ENCODE measurements around the gene TAF11L12.
"Not testable (repeated sequence)": the region's sequence is repeated elsewhere in the genome, so short reads cannot be mapped to it uniquely, and the experiment has no call there.

The TAF11L12 gene

GRCh38 chr5:17619354-17619753 is 9.2 kb downstream of the TAF11L12 start (continued):
- TF ChIP-seq GLIS1 (tag by site-specific recombination; IDR thresholded peaks at IDR 0.05) (no peak), ZNF140 (tag by site-specific recombination; IDR thresholded peaks at IDR 0.05) (no peak), AEBP2 (tag by site-specific recombination; IDR thresholded peaks at IDR 0.05; ENCODE audit: borderline replicate concordance) (no peak)

DNA sequence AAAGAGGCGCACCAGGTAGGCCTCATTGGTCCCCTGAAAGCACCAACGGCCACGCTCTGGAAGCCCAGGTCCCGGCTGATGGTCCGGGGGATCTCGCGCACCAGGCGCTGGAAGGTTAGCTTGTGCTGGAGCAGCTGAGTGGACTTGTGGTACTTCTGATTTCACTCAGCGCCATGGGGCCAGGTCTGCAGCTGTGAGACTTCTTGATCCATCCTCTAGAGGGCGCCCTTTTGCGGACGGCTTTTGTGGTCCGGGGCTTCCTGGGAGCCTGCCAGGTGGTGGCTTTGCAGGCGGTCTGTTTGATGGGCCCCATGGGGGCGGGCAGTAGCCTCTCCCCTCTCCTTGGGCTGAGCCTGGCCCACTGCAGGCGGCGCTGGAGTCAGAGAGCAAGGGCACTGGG is 10.4 kb downstream of the TAF11L12 start:
- Histone ChIP-seq H3K36me3 (ENCODE audit: control insufficient read depth in 2 of 2, insufficient read depth in 1 of 2, low read length in 2 of 2) (no peaks in the 10 kb centered on the region), H3K4me1 (ENCODE audit: control insufficient read depth, insufficient read depth, low read length) (no peaks in the 10 kb centered on the region), H3K4me3 (ENCODE audit: low read depth, low read length) (no peak overlapping the region), H3K9me3 (ENCODE audit: control insufficient read depth, insufficient read depth, low read depth, low read length) (no peaks in the 10 kb centered on the region), H3K27ac (ENCODE audit: extremely low read depth, low read depth, low read length) (no peak overlapping the region)
- ChIA-PET CTCF (interaction anchor here (0.6 to 0.9 kb wide), 3 partner anchors 12 to 23 kb away, joined by 3 to 4 read pairs (median 3); no protein-coding TSS in a partner anchor), POLR2A (no interaction called here)
- TF ChIP-seq, protein P1, sequence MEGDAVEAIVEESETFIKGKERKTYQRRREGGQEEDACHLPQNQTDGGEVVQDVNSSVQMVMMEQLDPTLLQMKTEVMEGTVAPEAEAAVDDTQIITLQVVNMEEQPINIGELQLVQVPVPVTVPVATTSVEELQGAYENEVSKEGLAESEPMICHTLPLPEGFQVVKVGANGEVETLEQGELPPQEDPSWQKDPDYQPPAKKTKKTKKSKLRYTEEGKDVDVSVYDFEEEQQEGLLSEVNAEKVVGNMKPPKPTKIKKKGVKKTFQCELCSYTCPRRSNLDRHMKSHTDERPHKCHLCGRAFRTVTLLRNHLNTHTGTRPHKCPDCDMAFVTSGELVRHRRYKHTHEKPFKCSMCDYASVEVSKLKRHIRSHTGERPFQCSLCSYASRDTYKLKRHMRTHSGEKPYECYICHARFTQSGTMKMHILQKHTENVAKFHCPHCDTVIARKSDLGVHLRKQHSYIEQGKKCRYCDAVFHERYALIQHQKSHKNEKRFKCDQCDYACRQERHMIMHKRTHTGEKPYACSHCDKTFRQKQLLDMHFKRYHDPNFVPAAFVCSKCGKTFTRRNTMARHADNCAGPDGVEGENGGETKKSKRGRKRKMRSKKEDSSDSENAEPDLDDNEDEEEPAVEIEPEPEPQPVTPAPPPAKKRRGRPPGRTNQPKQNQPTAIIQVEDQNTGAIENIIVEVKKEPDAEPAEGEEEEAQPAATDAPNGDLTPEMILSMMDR (tag by site-specific recombination; IDR thresholded peaks at IDR 0.05), result 0 out of 2 replicates have a peak, but pooled peaks have one; percentile 20
- TF ChIP-seq ZNF645 (tag by site-specific recombination; IDR thresholded peaks at IDR 0.05), result no peak

DNA sequence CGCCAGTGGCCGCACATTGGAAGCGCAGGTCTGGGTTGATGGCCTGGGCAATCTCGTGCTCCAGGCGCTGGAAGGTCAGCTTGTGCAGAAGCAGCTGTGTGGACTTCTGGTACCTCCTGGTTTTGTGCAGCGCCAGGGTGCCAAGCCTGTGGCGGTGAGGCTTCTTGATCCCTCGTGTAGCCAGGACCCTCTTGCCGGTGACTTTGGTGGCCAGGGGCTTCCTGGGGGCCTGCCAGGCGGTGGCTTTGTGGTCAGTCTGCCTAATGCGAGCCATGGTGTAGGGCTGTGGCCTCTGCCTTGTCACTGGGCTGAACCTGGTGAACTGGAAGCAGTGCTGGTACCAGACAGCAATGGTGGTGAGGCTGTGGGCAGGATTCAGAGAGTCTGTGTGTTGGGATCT is 15.5 kb downstream of the TAF11L12 start:
- CTCF ChIA-PET, result no interaction called here
- POLR2A ChIA-PET, result no interaction called here
- no peak overlapping the region for H3K27ac ChIP-seq (ENCODE audit: extremely low read depth, low read depth, low read length)
- TF ChIP-seq ZNF423 (tag by site-specific recombination; IDR thresholded peaks at IDR 0.05) (no peak), ZNF140 (tag by site-specific recombination; IDR thresholded peaks at IDR 0.05) (no peak), ZNF654 (tag by site-specific recombination; IDR thresholded peaks at IDR 0.05; ENCODE audit: low read depth) (no peak), ZNF514 (tag by site-specific recombination; IDR thresholded peaks at IDR 0.05) (no peak), ZNF157 (tag by site-specific recombination; IDR thresholded peaks at IDR 0.05) (no peak), ZNF776 (tag by site-specific recombination; IDR thresholded peaks at IDR 0.05; ENCODE audit: borderline replicate concordance) (no peak), SALL2 (tag by site-specific recombination; IDR thresholded peaks at IDR 0.05; ENCODE audit: borderline replicate concordance) (no peak), ZNF24 (tag by site-specific recombination; IDR thresholded peaks at IDR 0.05) (no peak), BCL11B (tag by site-specific recombination; IDR thresholded peaks at IDR 0.05; ENCODE audit: low read depth) (no peak), ZNF600 (tag by site-specific recombination; IDR thresholded peaks at IDR 0.05) (no peak), ZNF664 (tag by site-specific recombination; IDR thresholded peaks at IDR 0.05) (no peak), PRDM10 (tag by site-specific recombination; IDR thresholded peaks at IDR 0.05) (no peak), ZNF37A (tag by site-specific recombination; IDR thresholded peaks at IDR 0.05) (no peak), KLF7 (tag by site-specific recombination; IDR thresholded peaks at IDR 0.05; ENCODE audit: borderline replicate concordance) (no peak)
- H3K4me1 ChIP-seq (ENCODE audit: control insufficient read depth, insufficient read depth, low read length), result no peaks in the 10 kb centered on the region
- H3K4me3 ChIP-seq (ENCODE audit: low read depth, low read length), result no peak overlapping the region
- H3K36me3 ChIP-seq (ENCODE audit: control insufficient read depth in 2 of 2, insufficient read depth in 1 of 2, low read length in 2 of 2), result no peaks in the 10 kb centered on the region
- H3K9me3 ChIP-seq (ENCODE audit: control insufficient read depth, insufficient read depth, low read depth, low read length), result no peaks in the 10 kb centered on the region

DNA sequence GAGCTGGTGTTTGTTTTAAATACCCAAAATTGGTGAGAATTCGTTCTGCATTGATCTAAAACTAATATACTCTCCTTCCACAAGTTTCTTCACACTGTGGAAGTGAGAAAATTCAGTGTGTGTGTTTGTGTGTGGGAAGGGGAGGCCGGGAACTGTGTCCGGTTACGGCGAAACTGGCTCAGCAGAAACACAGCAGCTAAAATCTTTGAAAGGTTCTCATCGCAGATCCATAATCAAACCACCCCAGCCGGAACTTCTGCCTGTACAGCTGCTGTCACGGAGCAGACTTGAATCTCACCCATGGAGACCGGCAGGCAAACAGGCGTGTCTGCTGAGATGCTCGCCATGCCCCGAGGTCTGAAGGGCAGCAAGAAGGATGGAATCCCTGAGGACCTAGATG is 21.6 kb downstream of the TAF11L12 start, which contains the start of gene TAF11L13:
Gene TAF11L13, plus strand, starts transcription at position 301 of the 400 bp plus-strand sequence.
- H3K4me3 ChIP-seq (ENCODE audit: low read depth, low read length); H3K36me3 ChIP-seq (ENCODE audit: control insufficient read depth in 2 of 2, insufficient read depth in 1 of 2, low read length in 2 of 2); H3K9me3 ChIP-seq (ENCODE audit: control insufficient read depth, insufficient read depth, low read depth, low read length); H3K4me1 ChIP-seq (ENCODE audit: control insufficient read depth, insufficient read depth, low read length); CTCF ChIA-PET; POLR2A ChIA-PET; H3K27ac ChIP-seq (ENCODE audit: extremely low read depth, low read depth, low read length): not testable (repeated sequence)
